Osteoblast (primary cell): Measurements from ENCODE around the gene PTGER4. TPM values are rescaled to one million over a fixed set of nuclear protein-coding genes. Genes with fewer than 3 reads are reported as not detected.
A peak's percentile ranks its signal among the peaks of the same experiment; 100 is the strongest.

Experiments
- DNase-seq: peaks from one replicate; pipeline ENCODE4 v3.0.0; 2011; ENCODE audit warnings: low spot score, mixed read lengths; ENCODE audit not compliant: insufficient read length; ENCODE audit errors: missing footprints
- H2AFZ ChIP-seq: 2 replicates; pipeline ENCODE4 v1.6.0; 2011; ENCODE audit warnings: mild to moderate bottlenecking, low read length
- H3K27ac ChIP-seq: 2 replicates; pipeline ENCODE4 v1.5.1; 2011; ENCODE audit warnings: mild to moderate bottlenecking, low read depth, low read length, moderate library complexity
- H3K27me3 ChIP-seq: 2 replicates; pipeline ENCODE4 v1.6.0; 2012; ENCODE audit warnings: mild to moderate bottlenecking, control low read depth, inconsistent platforms, low read length, moderate library complexity; ENCODE audit not compliant: insufficient read depth
- H3K36me3 ChIP-seq: 2 replicates; pipeline ENCODE4 v1.5.1; 2011; ENCODE audit warnings: mild to moderate bottlenecking, low read length, control low read depth, moderate library complexity; ENCODE audit not compliant: insufficient read depth
- H3K4me1 ChIP-seq: 2 replicates; pipeline ENCODE4 v1.5.1; 2011; ENCODE audit warnings: mild to moderate bottlenecking, low read length, control low read depth, moderate library complexity; ENCODE audit not compliant: insufficient read depth
- H3K4me2 ChIP-seq: 2 replicates; pipeline ENCODE4 v1.6.0; 2011; ENCODE audit warnings: mild to moderate bottlenecking, low read length; ENCODE audit not compliant: insufficient read depth
- H3K4me3 ChIP-seq: fragments of 200-600 bp; sonication (generic); 3 replicates; pipeline ENCODE4 v1.5.1; 2012; ENCODE audit warnings: mild to moderate bottlenecking, low read length, inconsistent platforms; ENCODE audit not compliant: insufficient read depth
- H3K79me2 ChIP-seq: 2 replicates; pipeline ENCODE4 v1.6.0; 2012; ENCODE audit warnings: mild to moderate bottlenecking, low read length, control low read depth, inconsistent platforms; ENCODE audit not compliant: insufficient read depth
- H3K9me3 ChIP-seq: 2 replicates; pipeline ENCODE4 v1.5.1; 2011; ENCODE audit warnings: low read depth, low read length, control low read depth
- H4K20me1 ChIP-seq: 2 replicates; pipeline ENCODE4 v1.6.0; 2012; ENCODE audit warnings: mild to moderate bottlenecking, low read length, control low read depth; ENCODE audit not compliant: insufficient read depth
- total RNA-seq: library from RNA; depleted of rRNA; stranded (reverse); fragments of >200 nt; gene quantifications from 2 replicates; pipeline ENCODE4 v1.2.3, GENCODE V29; 2012
- TF ChIP-seq, protein P1 (sequence below): IDR thresholded peaks from 2 replicates; pipeline ENCODE4 v1.5.1; 2011; ENCODE audit warnings: mild to moderate bottlenecking, low read depth, low read length, moderate library complexity; ENCODE audit errors: extremely low read depth

Gene PTGER4
- total RNA-seq, 1 donor = 15.2 TPM

DNA sequence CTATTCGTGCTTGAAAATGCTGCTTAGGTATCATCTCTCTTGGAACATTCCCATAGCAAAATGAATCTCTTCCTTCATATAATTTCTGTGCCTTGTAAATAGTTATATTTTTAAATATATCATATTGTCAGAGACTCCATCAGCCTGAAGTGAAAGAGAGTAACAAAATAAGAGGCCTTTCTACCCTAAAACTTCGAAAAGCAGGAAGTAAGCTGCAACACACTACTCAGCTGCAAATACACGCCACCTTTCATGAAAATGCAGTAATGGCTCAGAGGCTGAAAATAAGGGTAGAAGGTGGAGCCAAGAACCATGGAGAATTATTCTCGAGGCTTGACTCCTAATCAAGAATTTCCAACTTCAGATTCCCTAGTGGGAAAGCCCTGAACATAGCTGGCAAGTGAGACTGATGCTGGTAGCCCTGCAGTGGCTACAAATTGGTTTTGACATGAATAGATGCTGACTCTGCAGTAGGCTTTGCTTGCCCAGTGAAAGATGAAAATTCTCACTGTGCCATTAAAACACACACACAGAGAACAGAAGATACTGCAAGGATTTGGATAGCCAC, 30.2 kb upstream of the PTGER4 start:
- TF ChIP-seq, protein P1, sequence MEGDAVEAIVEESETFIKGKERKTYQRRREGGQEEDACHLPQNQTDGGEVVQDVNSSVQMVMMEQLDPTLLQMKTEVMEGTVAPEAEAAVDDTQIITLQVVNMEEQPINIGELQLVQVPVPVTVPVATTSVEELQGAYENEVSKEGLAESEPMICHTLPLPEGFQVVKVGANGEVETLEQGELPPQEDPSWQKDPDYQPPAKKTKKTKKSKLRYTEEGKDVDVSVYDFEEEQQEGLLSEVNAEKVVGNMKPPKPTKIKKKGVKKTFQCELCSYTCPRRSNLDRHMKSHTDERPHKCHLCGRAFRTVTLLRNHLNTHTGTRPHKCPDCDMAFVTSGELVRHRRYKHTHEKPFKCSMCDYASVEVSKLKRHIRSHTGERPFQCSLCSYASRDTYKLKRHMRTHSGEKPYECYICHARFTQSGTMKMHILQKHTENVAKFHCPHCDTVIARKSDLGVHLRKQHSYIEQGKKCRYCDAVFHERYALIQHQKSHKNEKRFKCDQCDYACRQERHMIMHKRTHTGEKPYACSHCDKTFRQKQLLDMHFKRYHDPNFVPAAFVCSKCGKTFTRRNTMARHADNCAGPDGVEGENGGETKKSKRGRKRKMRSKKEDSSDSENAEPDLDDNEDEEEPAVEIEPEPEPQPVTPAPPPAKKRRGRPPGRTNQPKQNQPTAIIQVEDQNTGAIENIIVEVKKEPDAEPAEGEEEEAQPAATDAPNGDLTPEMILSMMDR = no peak
- Histone ChIP-seq H3K4me1 (no peaks in the 10 kb centered on the region), H3K79me2 (no peaks in the 10 kb centered on the region), H3K9me3 (no peaks in the 10 kb centered on the region), H3K4me3 (no peak overlapping the region), H3K4me2 (no peak overlapping the region), H3K27me3 (no peaks in the 10 kb centered on the region), H3K36me3 (no peaks in the 10 kb centered on the region), H2AFZ (no peak overlapping the region), H4K20me1 (no peaks in the 10 kb centered on the region), H3K27ac (no peak overlapping the region)
- DNase-seq = no peak

DNA sequence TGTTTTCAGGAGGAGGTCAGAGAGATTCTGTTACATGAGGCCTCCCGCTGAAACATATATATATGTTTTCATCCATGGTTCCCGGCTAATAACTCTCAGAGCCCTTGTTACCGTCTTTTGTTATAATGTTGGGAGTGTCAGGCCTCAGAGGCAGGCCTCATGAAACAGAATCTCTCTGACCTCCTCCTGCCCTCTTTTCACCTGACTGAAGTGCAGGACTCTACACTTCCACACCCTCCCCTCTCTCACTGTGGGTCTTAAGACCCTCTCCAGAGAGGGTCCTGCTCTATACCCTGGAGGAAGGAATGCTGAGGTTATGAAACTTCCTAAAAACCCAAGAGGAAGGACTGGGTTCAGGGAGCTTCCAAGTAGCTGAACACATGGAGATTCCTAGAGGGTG, 28.5 kb upstream of the PTGER4 start:
- TF ChIP-seq, protein P1 = no peak
- Histone ChIP-seq H2AFZ (no peak overlapping the region), H3K36me3 (no peaks in the 10 kb centered on the region), H3K9me3 (no peaks in the 10 kb centered on the region), H3K79me2 (no peaks in the 10 kb centered on the region), H3K27me3 (no peaks in the 10 kb centered on the region), H3K4me1 (no peaks in the 10 kb centered on the region), H3K4me2 (no peak overlapping the region), H3K27ac (no peak overlapping the region), H3K4me3 (no peak overlapping the region), H4K20me1 (no peaks in the 10 kb centered on the region)
- DNase-seq = no peak

DNA sequence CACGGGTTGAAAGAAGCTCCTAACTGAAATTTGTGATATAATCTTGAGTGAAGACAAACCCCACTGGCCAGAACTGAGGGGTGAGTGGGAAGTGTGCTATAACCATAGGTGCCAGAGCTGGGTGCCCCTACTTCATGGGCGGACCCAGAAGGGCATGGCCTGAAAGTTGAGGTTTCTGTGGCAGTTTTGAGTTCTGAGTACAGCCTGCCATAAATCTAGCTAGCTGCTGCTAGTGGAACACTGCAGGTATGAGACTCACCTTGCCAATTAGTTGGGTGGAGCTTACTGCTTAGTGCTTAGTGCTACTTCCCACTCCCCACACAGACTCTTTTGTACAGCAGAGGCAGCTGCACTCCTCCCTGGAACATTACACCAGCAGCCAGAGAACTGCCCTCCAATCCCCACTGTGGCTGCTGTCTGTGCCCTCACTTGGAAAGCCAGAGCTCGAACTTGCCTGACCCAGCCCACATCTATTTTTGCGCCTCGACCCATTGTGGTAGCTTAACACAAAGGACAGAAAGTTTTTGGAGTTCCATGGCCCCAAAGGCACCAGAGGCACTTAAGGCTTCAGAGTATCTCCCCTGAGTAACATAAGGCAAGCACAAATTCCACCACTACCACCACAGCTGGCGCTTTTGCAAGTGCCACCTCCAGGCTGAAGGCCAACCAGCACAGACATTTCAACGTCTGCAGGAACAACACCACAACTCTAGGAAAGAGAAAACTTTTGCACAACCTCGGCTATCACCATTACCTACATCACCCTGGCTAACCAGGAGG, 27.1 kb upstream of the PTGER4 start:
- Histone ChIP-seq H3K27me3 (no peaks in the 10 kb centered on the region), H3K36me3 (no peaks in the 10 kb centered on the region), H2AFZ (no peak overlapping the region), H3K4me3 (no peak overlapping the region), H4K20me1 (no peaks in the 10 kb centered on the region), H3K4me2 (no peak overlapping the region), H3K27ac (no peak overlapping the region), H3K79me2 (no peaks in the 10 kb centered on the region), H3K4me1 (no peaks in the 10 kb centered on the region), H3K9me3 (no peaks in the 10 kb centered on the region)
- TF ChIP-seq, protein P1 = no peak
- no peak for DNase-seq

DNA sequence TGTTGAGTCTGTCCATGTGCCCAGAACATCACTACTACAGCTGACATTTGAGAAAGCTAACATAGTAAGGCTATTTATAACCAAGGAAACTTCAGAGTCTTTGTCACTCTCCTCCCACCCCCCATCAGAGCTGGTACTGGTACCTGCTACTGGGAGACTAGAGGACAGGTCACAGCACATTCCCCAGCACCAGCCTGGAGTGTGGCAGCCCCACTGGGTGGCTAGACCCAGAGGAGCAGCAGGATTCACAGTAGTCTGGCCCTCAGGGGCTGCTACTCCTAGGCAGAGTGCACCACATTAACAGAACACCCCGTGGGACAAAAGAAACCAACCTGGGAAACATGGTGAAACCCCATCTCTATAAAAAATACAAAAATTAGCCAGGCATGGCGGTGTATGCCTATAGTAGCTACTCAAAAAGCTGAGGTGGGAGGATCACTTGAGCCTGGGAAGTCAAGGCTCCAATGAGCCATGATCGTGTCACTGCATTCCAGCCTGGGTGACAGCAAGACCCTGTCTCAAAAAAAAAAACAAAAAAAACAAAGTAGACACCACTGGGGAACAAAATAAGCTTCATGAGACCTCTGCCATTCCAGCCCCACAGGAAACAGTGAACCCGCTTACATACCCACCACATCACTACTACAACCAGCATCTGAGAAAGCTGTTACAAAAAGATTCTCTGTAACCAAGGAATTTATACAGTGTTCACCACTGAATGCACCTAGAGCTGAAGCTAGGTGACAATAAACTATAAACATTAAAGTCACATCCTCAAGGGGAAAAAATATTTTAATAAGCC, 26.3 kb upstream of the PTGER4 start:
- Histone ChIP-seq H3K4me1 (no peaks in the 10 kb centered on the region), H3K4me2 (no peak overlapping the region), H4K20me1 (no peaks in the 10 kb centered on the region), H3K79me2 (no peaks in the 10 kb centered on the region), H3K4me3 (no peak overlapping the region), H3K27ac (no peak overlapping the region), H3K36me3 (no peaks in the 10 kb centered on the region), H2AFZ (no peak overlapping the region), H3K9me3 (no peaks in the 10 kb centered on the region), H3K27me3 (no peaks in the 10 kb centered on the region)
- DNase-seq = peak; percentile 4
- TF ChIP-seq, protein P1 = no peak
